Loucy (cell line): ENCODE results near the gene DLL1.

Experiments used
- CTCF ChIP-seq: fragments of 200-600 bp; sonication (generic); conservative IDR thresholded peaks from 2 replicates; pipeline ENCODE4 v1.5.1; 2014; ENCODE audit warnings: mild to moderate bottlenecking, antibody characterized with exemption, low read length
- EZH2phosphoT487 ChIP-seq: fragments of 200-600 bp; IDR thresholded peaks from 2 replicates; pipeline ENCODE4 v1.6.1; 2018; ENCODE audit warnings: antibody characterized with exemption, mild to moderate bottlenecking, moderate library complexity, borderline replicate concordance

- no peak for TF ChIP-seq CTCF
- no peak for TF ChIP-seq EZH2phosphoT487
These were observed 10.3 kb upstream of the DLL1 start for GRCh38 chr6:170301184-170301583.
